NCI-H146 treated with DMSO at 0.1 percent for 48 hours (cell line): ENCODE data around the gene DNAJC15.
"Not testable (repeated sequence)": the region's sequence is repeated elsewhere in the genome, so short reads cannot be mapped to it uniquely, and the experiment has no call there.

Experiments used
- DNase-seq: peaks from one replicate; lab custom pipeline; 2025; ENCODE audit not compliant: unreplicated experiment; lab: John Stamatoyannopoulos, UW

Gene DNAJC15

GRCh38 chr13:43003729-43004128, 19.7 kb upstream of the DNAJC15 start:
- DNase-seq = no peak

DNA sequence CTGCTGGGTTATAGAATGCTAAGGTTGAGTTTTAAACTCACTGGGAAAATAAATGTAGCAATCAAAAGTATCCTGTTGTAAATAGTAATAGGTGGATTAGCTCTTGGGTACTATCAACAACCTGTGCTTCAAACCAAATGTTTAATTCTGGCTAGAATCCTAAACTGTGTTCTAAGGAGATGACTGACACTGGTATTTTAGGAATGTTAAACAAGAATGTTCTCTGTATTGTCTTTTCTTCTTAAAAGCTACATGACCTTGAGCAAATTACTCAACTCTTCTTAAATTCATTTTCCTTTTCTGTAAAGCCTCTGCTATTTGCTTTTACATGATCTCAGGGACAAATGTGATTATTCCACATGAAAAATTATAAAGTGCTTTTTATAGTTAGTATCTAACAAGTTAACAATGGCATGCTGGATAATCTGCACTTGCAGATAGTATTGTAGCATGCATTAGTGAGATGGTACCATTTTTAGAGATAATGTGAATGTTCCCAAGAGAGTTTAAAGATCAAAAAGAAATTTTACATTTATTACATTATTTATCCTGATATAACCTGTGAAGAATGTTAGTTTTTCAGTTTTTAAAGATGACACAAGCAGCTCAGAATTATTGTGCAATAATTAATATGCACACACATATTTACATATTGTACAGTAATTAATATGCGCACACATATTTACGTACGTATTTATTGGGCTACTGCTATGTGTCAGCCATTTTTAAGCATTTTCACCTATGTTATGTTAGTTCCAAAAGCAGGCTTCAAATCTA, 17.7 kb upstream of the DNAJC15 start:
- DNase-seq = no peak

DNA sequence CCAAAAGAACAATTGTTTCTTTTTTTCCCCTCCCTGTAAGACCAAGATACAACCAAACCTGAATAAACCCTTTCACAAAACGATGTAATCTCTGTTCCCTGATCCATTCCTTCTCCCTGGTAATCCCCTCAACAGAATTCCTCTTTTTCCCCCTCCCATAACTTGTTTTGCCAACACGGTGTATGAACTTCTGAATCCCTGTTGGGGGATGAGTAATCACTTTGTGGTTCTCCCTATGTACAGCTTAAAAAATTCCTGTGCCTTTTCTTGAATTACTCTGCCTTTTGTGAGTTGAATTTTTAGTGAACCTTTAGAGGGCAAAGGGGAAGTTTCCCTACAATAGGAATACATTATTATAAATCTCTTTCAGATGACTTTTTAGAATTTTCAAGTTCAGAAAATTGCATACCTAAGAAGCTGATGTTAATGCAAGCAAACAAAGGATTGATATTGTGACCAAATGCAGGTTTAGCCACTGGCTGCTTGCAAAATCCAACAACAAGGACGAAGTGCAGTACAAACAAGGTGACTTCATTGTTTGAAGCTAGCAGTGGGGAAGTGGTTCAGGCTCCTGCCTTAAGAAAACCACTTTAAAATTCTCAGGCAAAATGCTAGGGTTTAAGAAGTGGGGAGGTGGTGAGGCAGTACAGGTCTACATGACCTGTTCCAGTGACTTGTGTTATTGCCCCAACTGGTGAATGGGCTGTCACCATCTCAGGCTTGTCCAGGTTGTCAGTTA, 16.3 kb upstream of the DNAJC15 start:
- no peak for DNase-seq

DNA sequence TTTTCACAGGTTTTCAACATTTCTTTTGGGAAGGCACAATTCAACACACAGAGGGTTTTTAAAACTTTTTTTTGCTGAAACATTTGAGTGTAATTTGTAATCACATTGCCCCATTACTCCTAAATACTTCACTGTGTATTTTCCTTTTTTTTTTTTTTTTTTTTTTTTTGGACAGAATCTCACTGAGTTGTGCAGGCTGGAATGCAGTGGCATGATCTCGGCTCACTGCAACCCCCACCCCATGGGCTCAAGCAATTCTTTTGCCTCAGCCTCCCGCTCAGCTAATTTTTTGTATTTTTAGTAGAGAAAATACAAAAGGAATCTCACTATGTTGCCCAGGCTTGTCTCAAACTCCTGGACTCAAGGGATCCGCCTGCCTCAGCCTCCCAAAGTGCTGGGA, 14.8 kb upstream of the DNAJC15 start:
- DNase-seq = no peak

- DNase-seq = no peak
These were observed 13.9 kb upstream of the DNAJC15 start for GRCh38 chr13:43009506-43009905.

DNA sequence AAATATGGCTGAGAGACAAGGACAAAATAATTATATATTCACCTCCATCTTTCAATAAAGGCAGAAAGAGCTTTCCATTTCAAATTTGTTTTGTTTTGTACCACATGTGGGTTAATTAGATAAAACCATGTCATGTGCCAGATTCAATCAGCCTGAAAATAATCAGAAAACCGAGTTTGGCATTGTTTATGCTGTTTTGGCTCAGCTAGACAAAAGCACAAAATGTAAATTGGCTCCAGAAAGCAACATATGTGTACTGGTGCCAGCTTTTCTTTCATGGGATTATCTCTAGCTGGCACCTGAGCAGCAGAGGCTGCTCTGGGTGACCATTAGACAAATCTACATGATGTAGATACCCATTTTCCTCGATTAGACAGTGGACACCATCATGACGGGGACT, 9.2 kb upstream of the DNAJC15 start:
- DNase-seq = no peak

DNA sequence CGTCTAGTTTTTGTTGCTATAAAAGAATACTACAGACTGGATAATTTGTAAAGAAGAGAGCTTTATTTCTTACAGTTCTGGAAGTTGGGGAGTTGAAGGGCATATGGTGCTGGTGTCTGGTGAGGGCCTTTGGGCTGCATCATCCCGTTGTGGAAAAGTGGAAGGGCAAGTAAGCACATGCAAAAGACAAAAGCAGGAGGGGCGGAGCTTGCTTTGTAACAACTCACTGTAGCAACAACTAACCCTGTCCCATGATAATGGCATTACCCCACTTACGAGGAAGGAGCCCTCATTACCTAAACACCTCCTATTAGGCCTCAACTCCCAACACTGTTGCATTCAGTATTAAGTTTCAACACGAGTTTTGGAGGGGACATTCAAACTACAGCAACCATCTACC, 7.2 kb upstream of the DNAJC15 start:
- DNase-seq = no peak

GRCh38 chr13:43019811-43020210, 3.6 kb upstream of the DNAJC15 start:
- no peak for DNase-seq

- no peak for DNase-seq
These were observed 2.6 kb upstream of the DNAJC15 start for GRCh38 chr13:43020794-43021193.

GRCh38 chr13:43021926-43022670, 1.3 kb upstream of the DNAJC15 start:
- no peak for DNase-seq

DNA sequence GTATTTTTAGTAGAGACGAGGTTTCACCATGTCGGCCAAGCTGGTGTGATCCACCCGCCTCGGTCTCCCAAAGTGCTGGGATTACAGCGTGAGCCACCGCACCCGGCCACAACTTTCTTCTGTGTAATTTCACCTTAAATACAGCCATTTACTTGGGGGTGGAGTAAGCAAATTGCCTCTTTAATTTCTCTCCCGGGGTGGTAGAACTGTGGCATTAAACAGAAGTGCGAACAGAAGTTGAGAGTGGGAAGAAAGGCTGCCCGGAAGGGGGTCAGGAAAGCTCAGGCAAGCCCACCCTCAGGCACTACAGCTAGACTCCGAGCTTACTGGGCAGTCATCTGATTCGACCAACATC, 475 bp upstream of the DNAJC15 start:
- DNase-seq = no peak

DNA sequence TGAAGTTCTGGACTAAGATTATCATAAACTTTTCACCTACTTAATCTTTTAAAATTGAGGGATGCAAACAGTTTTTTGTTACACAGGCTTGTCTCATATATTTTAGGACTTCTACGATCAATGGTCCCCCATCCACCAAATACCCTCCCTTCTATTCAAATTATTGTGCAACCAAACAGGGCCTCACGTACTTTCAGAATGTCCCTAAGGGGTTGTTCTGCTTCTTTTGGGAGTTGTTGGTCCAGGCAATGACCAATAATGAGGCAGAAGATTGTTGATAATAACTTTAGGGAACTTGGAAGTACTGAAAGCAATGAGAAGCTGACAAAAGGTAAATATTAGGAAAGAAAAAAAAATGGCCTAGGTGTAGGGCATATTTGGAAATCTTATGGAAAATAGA, 2.9 kb downstream of the DNAJC15 start:
- no peak for DNase-seq

DNA sequence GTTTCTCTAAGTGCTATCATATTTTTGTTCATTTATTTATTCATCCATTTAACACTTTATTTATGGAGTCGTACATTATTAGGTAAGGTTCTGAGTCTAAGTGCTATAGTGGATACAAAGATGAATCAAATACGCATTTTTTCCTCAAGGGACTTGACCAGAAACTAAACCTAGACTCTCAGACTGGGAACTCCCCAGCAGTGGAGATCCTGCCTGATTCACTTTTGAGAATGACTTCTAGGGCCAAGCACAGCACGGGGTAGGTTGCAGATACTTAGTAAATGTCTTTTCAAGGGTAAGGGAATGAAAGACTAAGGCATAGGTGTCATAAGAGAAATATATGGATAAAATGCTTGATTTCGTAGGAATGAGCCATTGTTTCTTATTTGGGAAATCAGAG, 7.2 kb downstream of the DNAJC15 start:
- DNase-seq = no peak

DNA sequence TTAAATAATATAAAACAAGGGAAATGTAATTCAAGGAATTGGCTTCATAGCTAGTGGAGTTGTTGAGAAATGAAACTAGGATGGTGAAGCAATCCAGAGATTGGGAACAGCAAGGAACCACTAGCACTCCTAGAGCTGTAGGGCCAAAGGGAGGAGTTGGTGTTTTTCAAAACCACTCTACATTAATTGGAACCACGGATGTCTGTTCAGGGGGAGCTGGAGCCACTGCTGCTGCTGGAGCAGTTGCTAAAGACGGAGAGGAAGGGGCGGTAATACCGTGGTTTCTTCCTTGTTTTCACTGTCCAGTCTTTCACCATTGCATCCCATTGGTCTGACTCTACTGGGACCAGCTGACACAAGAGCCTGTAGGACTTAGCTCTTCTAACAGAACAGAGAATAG, 8.5 kb downstream of the DNAJC15 start:
- DNase-seq = no peak

GRCh38 chr13:43033038-43033437, 9.7 kb downstream of the DNAJC15 start:
- DNase-seq = no peak

GRCh38 chr13:43036351-43037250, 13.2 kb downstream of the DNAJC15 start:
- DNase-seq = no peak

- no peak for DNase-seq
These were observed 16.6 kb downstream of the DNAJC15 start for GRCh38 chr13:43039966-43040365.

- not testable (repeated sequence) for DNase-seq
These were observed 17.4 kb downstream of the DNAJC15 start for GRCh38 chr13:43040581-43041368.

DNA sequence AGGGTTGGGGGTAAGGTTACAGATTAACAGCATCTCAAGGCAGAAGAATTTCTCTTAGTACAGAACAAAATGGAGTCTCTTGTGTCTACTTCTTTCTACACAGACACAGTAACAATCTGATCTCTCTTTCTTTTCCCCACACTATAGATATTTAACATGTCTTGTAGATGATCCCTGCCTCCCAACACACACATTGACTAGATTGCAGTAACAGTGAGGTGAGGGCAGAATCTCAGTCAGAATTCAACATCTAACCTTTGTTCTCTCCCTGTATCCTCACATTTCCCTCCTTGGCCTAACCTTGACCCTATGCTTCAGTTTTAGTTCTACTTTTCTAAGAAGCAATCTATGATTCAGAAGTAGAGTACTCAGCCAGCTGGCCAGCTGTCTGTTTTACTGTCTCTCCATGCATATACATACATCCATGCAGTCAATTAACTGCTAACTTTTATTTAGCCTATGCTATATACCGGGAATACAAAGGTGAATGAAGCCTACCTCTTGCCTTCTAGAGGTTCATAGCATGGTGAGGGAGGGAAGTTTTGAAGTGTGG, 18.1 kb downstream of the DNAJC15 start:
- DNase-seq = no peak

GRCh38 chr13:43042410-43042921, 19.1 kb downstream of the DNAJC15 start:
- DNase-seq = no peak
